Measurements from ENCODE around the gene SLC9C2.

- TF ChIP-seq TAF1 (IDR thresholded peaks at IDR 0.05; ENCODE audit: borderline replicate concordance, insufficient read depth, low read length) (no peak), SIN3A (IDR thresholded peaks at IDR 0.05; ENCODE audit: borderline replicate concordance, insufficient read depth, low read length) (no peak), POLR2AphosphoS5 (IDR thresholded peaks at IDR 0.05; ENCODE audit: low read depth, low read length) (no peak)
- TF ChIP-seq, protein P1, sequence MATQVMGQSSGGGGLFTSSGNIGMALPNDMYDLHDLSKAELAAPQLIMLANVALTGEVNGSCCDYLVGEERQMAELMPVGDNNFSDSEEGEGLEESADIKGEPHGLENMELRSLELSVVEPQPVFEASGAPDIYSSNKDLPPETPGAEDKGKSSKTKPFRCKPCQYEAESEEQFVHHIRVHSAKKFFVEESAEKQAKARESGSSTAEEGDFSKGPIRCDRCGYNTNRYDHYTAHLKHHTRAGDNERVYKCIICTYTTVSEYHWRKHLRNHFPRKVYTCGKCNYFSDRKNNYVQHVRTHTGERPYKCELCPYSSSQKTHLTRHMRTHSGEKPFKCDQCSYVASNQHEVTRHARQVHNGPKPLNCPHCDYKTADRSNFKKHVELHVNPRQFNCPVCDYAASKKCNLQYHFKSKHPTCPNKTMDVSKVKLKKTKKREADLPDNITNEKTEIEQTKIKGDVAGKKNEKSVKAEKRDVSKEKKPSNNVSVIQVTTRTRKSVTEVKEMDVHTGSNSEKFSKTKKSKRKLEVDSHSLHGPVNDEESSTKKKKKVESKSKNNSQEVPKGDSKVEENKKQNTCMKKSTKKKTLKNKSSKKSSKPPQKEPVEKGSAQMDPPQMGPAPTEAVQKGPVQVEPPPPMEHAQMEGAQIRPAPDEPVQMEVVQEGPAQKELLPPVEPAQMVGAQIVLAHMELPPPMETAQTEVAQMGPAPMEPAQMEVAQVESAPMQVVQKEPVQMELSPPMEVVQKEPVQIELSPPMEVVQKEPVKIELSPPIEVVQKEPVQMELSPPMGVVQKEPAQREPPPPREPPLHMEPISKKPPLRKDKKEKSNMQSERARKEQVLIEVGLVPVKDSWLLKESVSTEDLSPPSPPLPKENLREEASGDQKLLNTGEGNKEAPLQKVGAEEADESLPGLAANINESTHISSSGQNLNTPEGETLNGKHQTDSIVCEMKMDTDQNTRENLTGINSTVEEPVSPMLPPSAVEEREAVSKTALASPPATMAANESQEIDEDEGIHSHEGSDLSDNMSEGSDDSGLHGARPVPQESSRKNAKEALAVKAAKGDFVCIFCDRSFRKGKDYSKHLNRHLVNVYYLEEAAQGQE (IDR thresholded peaks at IDR 0.05; ENCODE audit: insufficient read depth in 1 of 2, low read depth in 2 of 2, low read length in 2 of 2), result no peak
Measured at GRCh38 chr1:173580658-173581057, 22.2 kb downstream of the SLC9C2 start.

All from PFSK-1 (cell line).